Stimulated activated memory B cell treated with anti-CD40 and anti-IgM and Interleukin-4, amounts not matched to agents 10 μg/mL and 1 μg/mL and 100 μg/mL, for 72 hours (primary cell): ENCODE results near the gene EXOSC2.

Source experiments
- ATAC-seq: fragments of 150-1000 bp; cut with Tn5 transposase; 2 replicates; pipeline ENCODE4 v1.10.0; 2021
- H3K27ac Mint-ChIP-seq: one replicate; pipeline ENCODE4 v1.8.0; 2022; ENCODE audit warnings: mild to moderate bottlenecking, mixed read lengths
- H3K27me3 Mint-ChIP-seq: one replicate; pipeline ENCODE4 v1.8.0; 2022; ENCODE audit warnings: mixed read lengths
- H3K36me3 Mint-ChIP-seq: one replicate; pipeline ENCODE4 v1.8.0; 2022; ENCODE audit warnings: mixed read lengths
- H3K4me1 Mint-ChIP-seq: one replicate; pipeline ENCODE4 v1.8.0; 2022; ENCODE audit warnings: mixed read lengths
- H3K4me3 Mint-ChIP-seq: one replicate; pipeline ENCODE4 v1.8.0; 2022; ENCODE audit warnings: mild to moderate bottlenecking, moderate library complexity, mixed read lengths
- H3K9me3 Mint-ChIP-seq: one replicate; pipeline ENCODE4 v1.8.0; 2022; ENCODE audit warnings: mixed read lengths

The EXOSC2 gene

DNA sequence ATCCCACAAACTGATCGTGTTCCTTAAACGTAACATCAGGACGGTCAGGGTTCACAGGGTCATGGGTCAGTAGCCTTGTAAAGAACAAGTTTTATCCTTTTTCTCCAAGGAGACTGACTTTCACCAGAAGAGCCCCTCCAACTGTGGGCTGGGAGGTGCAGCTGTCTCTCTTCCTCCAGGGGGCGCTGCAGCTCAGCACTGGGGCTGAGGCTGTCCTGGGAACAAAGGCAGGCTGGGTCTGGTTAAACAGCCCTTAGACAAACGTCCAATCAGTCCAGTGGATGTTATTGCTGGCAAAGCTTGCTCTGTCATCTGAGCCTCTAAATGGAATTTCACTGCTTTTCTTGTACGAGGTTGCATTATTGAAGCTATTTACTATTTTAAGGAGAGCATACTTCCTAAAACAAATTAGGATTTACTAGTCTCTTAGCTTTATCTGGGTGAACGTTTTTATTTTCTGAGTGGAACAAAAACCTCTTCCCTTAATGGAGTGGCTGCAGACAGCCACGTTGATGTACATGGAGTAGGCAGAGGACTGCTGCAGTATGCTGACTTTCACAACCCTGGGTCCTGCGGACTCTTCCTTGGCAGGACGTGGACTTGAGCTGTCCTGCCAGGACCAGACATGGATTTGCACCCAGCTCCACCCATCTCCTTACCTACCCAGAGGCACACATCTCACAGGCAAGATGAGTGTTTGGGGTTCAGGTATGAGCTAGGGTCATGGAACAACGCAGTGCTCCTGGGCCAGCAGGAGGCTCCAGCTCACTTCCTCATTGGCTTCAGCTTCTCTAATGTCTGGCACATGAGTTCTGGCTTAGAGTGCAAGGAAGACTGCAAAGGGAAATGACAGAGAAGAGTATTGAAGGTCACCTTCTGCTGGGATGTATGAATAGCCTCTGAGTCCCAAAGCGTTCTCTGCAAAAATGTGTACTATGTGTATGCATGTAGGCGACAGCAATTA, 7.8 kb downstream of the EXOSC2 start:
- Mint-ChIP-seq H3K36me3 (peaks cover 64% of the 10 kb centered on the region), H3K27ac (no peak overlapping the region)
- peak; percentile 72 for ATAC-seq

DNA sequence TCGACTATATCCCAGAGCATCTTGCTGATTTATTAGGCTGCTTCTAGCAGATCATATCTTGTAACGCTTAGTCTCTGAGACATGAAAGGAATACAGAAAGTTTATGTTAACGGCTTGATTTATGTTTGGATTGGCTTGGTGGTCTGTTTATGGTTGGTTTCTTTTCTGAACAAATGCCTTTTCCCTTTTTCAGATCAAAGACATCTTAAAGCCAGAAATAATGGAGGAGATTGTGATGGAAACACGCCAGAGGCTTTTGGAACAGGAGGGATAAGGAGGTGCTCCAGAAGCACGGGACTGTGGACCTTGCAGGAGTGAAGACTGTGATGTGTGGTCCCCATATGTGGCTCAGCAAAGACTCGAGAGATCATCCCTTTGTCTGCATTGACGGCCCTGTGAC, 9.9 kb downstream of the EXOSC2 start:
- Mint-ChIP-seq H3K27ac (no peak overlapping the region), H3K27me3 (no peaks in the 10 kb centered on the region), H3K36me3 (peaks cover 54% of the 10 kb centered on the region), H3K4me1 (peaks cover 10% of the 10 kb centered on the region), H3K9me3 (no peaks in the 10 kb centered on the region), H3K4me3 (no peak overlapping the region)
- ATAC-seq: no peak

More for the DNA sequence above, 7.8 kb downstream of the EXOSC2 start:
- Mint-ChIP-seq H3K4me1 (peaks cover 24% of the 10 kb centered on the region), H3K4me3 (no peak overlapping the region), H3K9me3 (no peaks in the 10 kb centered on the region), H3K27me3 (no peaks in the 10 kb centered on the region)

DNA sequence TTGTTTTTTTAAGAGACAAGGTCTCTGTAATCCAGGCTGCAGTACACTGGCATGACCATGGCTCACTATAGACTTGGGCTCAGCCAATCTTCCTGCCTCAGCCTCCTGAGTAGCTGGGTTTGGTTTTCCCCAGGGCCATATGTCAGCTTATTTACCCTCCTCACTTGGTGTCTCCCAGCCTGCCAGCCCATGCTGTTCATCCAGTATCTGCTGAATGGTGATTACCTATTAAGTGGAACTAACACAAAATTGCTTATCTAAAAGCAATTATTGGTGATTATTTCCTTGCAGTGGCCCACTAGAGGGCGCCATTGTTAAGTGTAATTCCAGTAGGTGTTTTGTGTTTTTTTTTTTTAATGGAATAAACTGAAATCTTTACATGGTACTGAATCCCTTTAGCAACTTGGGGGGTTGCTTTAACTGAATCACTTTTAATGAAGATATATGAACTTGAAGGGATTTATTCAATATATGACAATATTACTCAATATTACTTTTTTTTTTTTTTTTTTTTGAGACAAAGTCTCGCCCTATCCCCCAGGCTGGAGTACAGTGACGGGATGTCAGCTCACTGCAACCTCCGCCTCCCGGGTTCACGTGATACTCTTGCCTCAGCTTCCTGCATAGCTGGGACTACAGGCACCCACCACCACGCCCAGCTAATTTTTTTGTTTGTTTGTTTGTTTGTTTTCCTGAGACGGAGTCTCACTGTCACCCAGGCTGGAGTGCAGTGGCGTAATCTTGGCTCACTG, 13.8 kb downstream of the EXOSC2 start:
- Mint-ChIP-seq H3K4me1 (no peaks in the 10 kb centered on the region), H3K9me3 (no peaks in the 10 kb centered on the region), H3K36me3 (peaks cover 35% of the 10 kb centered on the region), H3K27me3 (no peaks in the 10 kb centered on the region), H3K4me3 (no peak overlapping the region), H3K27ac (no peak overlapping the region)
- no peak for ATAC-seq

DNA sequence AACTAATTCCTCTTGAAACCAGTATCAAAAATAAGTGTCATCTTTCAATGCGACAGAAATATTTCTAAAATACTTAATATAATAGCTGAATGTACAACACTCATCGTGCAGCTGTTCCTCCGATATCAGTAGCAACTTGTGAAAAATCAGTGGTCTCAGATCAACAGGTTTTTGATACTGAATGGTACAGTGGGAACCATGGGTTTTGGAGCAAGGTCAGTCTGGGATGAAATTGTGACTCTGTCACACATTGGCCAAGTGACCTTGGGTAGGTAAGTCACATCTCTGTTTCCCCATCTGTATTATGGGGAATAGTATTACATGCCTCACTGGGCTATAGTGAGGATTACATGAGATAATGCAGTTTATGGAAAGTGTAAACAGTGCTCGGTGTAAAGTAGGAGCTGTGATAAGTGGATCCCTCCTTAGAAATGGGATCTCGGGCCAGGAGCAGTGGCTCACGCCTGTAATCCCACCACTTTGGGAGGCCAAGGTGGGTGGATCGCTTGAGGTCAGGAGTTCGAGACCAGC, 17.3 kb downstream of the EXOSC2 start:
- Mint-ChIP-seq H3K9me3 (no peaks in the 10 kb centered on the region), H3K27ac (no peak overlapping the region), H3K4me1 (peaks cover 26% of the 10 kb centered on the region), H3K27me3 (no peaks in the 10 kb centered on the region), H3K4me3 (no peak overlapping the region), H3K36me3 (peaks cover 6% of the 10 kb centered on the region)
- no peak for ATAC-seq

DNA sequence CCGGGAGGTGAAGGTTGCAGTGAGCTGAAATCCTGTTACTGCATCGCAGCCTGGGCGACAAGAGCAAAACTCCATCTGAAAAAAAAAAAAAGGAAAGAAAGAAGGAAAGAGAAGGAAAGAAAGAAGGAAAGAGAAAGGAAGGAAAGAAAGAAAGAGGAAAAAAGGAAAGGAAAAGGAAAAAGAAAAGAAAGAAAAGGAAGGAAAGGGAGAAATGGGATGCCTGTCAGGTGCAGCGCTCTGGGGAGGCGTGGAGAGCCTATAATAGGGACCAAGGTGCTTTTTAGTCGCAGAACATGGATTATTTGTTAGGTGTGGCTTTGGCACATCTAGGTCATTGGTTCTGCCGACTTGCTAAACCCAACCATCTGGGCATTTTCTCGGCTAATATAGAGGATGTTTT, 17.9 kb downstream of the EXOSC2 start:
- no peaks in the 10 kb centered on the region for H3K27me3 Mint-ChIP-seq
- no peak overlapping the region for H3K27ac Mint-ChIP-seq
- peak overlapping the region; percentile 22 for H3K4me3 Mint-ChIP-seq
- H3K9me3 Mint-ChIP-seq: no peaks in the 10 kb centered on the region
- no peak for ATAC-seq
- H3K4me1 Mint-ChIP-seq: peaks cover 32% of the 10 kb centered on the region
- peaks cover under 1% of the 10 kb centered on the region for H3K36me3 Mint-ChIP-seq

DNA sequence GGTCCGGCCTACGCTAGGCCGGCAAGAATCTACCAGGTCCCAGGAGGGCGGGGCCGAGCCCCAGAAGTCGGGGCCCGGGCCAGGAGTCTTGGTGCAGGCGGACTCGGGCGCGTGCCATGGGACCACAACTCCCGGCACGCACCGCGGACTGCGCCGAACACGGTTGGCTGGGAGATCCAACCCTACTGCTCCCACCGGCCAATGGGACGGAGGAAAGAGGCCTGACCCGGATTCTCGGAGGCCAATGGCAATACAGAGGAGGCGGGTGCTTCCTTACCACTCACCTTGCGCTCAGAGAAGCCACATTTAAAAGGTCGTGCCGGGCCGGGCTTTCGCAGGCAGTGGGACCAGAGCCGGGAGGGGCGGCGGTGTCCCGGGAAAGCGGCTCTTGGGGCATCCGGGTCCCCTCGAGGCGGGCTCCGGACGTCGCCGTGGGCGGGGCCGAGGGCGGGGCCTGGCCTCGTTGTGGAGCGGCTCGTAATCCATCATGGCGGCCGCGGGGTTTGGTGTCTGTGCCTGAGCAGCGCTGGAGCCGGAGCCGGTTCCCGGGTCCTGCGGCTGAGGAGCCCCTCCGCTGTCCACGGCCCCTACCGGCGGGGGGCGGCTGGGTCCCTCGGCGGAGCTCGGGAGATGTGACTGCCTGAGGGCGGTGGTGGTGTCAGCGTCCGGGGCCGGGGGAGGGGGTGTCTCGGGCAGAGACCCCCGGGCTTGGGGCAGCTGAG, 19.1 kb downstream of the EXOSC2 start:
- peak; percentile 99 for ATAC-seq
- Mint-ChIP-seq H3K9me3 (no peaks in the 10 kb centered on the region), H3K36me3 (no peaks in the 10 kb centered on the region), H3K4me3 (peak overlapping the region; percentile 97), H3K4me1 (peaks cover 34% of the 10 kb centered on the region), H3K27ac (peak overlapping the region; percentile 90), H3K27me3 (no peaks in the 10 kb centered on the region)

DNA sequence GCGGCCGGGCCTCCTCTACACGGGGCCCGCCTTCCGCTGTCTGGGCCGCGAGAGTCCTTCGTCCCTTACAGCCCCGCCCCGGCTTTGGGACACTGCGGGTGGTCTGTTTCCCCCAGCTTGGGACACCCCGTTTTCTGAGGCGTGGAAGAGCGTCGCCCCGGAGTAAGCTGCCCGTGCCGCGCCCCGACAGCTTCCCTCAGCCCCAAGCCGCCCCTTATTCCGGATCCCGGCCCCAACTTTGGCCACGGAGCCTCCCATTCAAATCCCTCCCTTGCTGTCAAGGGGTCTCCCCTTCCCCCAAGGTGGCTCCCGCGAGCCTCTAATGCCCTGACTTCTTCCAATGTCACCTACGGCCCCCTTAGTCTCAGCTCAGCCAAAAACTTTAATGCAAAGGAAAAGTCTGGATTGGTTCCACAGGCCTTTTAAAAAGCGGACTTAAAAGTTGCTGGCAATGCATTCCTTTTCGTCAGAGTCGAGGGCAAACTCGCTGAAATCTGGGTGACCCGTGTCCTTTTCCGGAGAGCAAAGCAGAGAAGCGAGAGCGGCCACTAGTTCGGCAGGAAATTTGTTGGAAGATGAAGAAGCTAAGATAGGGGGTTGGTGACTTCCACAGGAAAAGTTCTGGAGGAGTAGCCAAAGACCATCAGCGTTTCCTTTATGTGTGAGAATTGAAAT, 19.8 kb downstream of the EXOSC2 start:
- H3K27ac Mint-ChIP-seq: peak overlapping the region; percentile 90
- H3K27me3 Mint-ChIP-seq: no peaks in the 10 kb centered on the region
- no peaks in the 10 kb centered on the region for H3K9me3 Mint-ChIP-seq
- no peaks in the 10 kb centered on the region for H3K36me3 Mint-ChIP-seq
- ATAC-seq: no peak
- H3K4me1 Mint-ChIP-seq: peaks cover 34% of the 10 kb centered on the region
- H3K4me3 Mint-ChIP-seq: peak overlapping the region; percentile 97

DNA sequence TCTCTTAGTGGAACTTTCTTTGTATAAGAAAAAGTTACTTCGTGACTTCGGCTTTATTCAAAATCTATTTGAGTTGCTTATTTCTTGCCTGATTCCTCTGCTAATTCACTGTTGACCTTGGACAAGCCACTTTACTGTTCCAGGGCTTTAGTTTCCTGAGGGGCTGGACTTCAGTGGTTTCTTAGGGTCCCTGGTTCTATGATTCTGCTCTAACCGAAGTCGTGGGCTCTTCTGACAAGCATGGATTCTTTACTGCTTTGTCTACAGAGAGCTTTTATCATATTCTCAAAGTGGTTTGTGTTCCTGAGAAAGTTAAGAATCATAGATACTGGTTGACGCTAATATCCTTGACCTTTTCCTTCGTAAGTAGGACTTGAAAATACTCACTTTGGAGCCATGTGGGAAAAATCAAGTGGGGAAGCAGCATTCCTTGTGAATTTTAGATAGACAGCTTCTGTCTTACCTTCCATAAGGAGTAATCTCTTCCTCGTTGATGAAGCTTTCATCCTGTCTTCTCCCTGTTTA, 21.1 kb downstream of the EXOSC2 start:
- no peaks in the 10 kb centered on the region for H3K36me3 Mint-ChIP-seq
- no peaks in the 10 kb centered on the region for H3K9me3 Mint-ChIP-seq
- no peak for ATAC-seq
- no peak overlapping the region for H3K27ac Mint-ChIP-seq
- no peak overlapping the region for H3K4me3 Mint-ChIP-seq
- peaks cover 37% of the 10 kb centered on the region for H3K4me1 Mint-ChIP-seq
- H3K27me3 Mint-ChIP-seq: no peaks in the 10 kb centered on the region

DNA sequence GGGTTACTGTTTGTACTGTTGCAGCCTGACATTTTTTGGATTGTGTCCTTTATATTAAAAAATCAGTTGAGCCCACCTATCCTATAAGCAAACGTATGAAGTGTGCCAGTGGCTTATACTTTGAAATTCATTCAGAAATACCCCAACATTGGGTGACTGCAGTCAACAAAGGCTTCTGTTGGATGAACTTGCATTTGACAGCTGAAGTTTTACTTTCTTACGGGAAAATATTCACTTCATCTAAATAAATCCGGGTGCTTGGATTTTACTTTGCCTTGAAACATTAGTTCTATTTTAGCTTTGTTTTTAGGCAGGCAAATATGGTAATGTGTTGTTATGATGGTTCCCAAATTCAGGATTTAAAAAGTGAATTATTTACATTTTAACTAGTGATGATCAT, 21.7 kb downstream of the EXOSC2 start:
- H3K27me3 Mint-ChIP-seq: no peaks in the 10 kb centered on the region
- no peak for ATAC-seq
- H3K27ac Mint-ChIP-seq: no peak overlapping the region
- peaks cover 43% of the 10 kb centered on the region for H3K4me1 Mint-ChIP-seq
- peaks cover 3% of the 10 kb centered on the region for H3K36me3 Mint-ChIP-seq
- H3K9me3 Mint-ChIP-seq: no peaks in the 10 kb centered on the region
- H3K4me3 Mint-ChIP-seq: no peak overlapping the region

DNA sequence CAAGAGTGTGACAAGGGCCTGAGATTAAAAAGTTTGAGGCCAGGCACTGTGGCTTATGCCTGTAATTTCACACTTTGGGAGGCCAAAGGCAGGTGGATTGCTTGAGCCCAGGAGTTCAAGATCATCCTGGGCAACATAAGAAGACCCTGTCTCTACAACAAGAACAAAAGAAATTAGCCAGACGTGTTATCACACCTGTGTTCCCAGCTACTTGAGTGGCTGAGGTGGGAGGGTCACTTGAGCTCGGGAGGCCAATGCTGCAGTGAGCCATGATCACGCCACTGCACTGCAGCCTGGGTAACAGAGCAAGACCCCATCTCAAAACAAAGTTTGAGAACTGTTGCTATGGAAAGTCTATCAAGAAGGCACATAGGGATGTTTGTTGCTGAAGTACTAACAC, 25.0 kb downstream of the EXOSC2 start:
- Mint-ChIP-seq H3K9me3 (no peaks in the 10 kb centered on the region), H3K27me3 (no peaks in the 10 kb centered on the region), H3K4me3 (no peak overlapping the region), H3K27ac (no peak overlapping the region), H3K4me1 (peaks cover 52% of the 10 kb centered on the region), H3K36me3 (peaks cover 12% of the 10 kb centered on the region)
- ATAC-seq: no peak

DNA sequence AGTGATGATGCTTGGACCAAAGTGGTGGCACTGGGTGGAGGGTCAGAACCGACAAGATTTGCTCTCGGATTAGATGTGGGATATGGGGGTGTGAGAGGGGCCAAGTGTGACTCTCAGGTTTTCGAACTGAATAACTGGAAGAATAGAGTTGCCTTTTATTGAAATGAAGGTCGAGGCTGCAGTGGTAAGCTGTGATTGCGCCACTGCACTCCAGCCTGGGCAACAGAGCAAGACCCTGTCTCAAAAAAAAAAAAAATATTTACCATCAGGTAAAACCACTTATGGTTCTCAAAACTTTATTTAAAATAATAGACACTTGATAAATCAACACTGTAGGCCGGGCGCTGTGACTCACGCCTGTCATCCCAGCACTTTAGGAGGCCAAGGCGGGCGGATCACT, 27.2 kb downstream of the EXOSC2 start:
- Mint-ChIP-seq H3K4me3 (no peak overlapping the region), H3K27ac (no peak overlapping the region), H3K4me1 (peaks cover 32% of the 10 kb centered on the region), H3K36me3 (peaks cover 12% of the 10 kb centered on the region), H3K27me3 (no peaks in the 10 kb centered on the region), H3K9me3 (no peaks in the 10 kb centered on the region)
- ATAC-seq: no peak

DNA sequence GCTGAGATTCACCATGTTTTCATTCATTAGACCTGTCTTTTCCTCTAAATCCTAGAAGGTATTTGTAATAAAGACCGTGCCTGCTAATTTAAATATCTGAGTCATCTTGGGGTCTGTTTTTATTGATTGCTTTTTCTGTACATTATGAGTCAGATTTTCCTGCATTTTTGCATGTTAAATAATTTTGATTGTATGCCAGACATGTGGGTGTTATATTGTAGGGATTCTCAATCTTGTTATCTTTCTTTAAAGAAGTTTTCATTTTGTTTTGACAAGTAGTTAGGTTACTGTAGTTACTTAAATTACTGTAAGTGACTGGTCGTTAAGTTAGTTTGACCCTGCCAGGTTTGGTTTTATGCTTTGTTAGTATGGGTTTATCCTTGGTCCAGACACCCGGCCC, 35.1 kb downstream of the EXOSC2 start:
- ATAC-seq: no peak
- H3K27ac Mint-ChIP-seq: no peak overlapping the region
- no peaks in the 10 kb centered on the region for H3K27me3 Mint-ChIP-seq
- H3K36me3 Mint-ChIP-seq: peaks cover 6% of the 10 kb centered on the region
- H3K4me1 Mint-ChIP-seq: peaks cover 23% of the 10 kb centered on the region
- H3K4me3 Mint-ChIP-seq: no peak overlapping the region
- H3K9me3 Mint-ChIP-seq: no peaks in the 10 kb centered on the region

DNA sequence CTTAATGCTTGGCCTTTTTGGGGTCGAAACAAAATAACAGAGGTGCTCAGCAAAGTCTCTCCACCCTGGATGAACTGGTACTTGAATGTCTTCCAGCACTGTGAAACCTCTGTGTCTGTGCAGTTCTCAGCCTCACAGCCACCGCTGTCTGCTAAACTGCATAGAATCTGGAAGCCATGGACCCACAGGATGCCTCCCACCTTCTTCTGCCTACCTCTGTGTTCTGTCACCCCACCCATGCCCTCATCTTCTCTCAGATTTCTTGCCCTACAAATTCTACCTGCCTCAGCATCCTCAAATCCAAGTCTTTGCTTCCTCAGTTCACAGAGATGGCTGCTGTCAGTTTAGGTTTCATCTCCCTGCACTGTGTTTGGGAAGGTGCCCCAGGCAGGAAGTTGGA, 35.6 kb downstream of the EXOSC2 start:
- Mint-ChIP-seq H3K27ac (no peak overlapping the region), H3K4me3 (no peak overlapping the region), H3K36me3 (peaks cover 6% of the 10 kb centered on the region), H3K9me3 (no peaks in the 10 kb centered on the region), H3K4me1 (peaks cover 23% of the 10 kb centered on the region), H3K27me3 (no peaks in the 10 kb centered on the region)
- no peak for ATAC-seq

DNA sequence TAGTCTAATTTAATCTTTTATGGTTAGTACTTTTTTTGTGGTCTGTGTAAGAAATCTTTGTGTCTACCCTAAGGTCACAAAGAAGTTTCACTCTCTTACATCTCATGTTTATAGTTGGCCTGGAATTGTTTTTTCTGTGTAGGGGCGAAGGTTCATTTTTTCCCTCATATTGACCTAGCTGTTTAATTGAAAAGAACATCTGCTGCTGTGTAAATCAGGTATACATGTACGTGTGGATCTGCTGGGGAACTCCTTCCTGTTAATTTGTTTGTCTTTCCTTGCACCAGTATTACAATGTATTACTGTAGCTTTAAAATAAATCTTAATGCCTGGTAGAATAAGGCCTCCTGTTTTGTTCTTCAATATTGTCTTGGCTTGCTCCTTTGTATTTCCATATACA, 37.8 kb downstream of the EXOSC2 start:
- no peaks in the 10 kb centered on the region for H3K27me3 Mint-ChIP-seq
- no peak overlapping the region for H3K27ac Mint-ChIP-seq
- no peak overlapping the region for H3K4me3 Mint-ChIP-seq
- peaks cover 23% of the 10 kb centered on the region for H3K4me1 Mint-ChIP-seq
- H3K9me3 Mint-ChIP-seq: no peaks in the 10 kb centered on the region
- peaks cover 6% of the 10 kb centered on the region for H3K36me3 Mint-ChIP-seq
- ATAC-seq: no peak
